ENCODE results near the gene PSD4.

PSD4 gene

DNA sequence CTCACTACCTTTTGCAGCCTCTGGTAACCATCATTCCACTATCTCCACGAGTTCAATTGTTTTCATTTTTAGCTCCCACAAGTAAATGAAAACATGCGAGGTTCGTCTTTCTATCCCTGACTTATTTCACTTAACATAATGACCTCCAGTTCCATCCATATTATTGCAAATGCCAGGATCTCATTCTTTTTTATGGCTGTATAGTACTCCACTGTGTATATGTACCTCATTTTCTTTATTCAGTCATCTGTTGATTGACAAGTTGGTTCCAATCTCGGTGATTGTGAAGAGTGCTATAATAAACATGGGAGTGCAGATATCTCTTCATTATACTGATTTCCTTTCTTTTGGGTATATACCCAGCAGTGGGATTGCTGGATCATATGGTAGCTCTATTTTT lies 29.5 kb upstream of the PSD4 start:
- DNase-seq: no peak

DNA sequence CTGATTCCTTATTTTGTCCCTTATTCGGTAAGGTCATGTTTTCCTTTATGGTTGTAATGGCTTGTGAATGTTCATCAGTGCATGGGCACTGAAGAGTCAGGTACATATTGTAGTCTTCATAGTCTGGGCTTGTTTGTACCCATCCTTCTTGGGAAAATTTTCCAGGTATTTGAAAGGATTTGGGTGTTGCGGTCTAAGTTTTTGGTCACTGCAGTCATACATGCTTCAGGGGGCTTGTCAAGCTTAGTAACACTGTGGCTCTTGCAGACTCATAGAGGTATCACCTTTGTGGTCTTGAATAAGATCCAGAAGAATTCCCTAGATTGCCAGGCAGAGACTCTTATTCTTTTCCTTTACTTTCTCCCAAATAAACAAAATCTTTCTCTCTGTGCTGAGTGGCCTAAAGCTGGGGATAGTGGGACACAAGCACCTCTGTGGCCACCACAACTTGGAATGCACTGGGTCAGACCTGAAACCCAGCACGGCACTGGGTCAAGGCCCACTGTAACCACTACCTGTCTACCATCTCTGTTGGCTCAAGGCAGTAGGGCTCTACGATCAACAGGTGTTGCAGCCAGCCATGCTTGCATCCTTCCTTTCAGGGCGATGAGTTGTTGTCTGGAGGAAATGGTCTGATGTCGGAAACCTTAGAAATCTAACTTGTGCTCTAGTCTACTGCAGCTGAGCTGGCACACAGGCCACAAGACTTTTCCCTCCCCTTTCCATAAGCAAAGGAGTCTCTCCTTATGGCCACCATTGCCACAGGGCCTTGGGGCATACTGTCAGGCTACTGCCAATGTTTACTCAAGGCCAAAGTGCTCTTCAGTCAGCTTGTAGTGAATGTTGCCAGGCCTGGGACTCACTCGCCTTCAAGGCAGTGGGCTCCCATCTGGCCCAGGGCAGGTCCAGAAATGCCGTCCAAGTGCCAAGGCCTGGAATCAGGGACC lies 24.9 kb upstream of the PSD4 start:
- DNase-seq: no peak

DNA sequence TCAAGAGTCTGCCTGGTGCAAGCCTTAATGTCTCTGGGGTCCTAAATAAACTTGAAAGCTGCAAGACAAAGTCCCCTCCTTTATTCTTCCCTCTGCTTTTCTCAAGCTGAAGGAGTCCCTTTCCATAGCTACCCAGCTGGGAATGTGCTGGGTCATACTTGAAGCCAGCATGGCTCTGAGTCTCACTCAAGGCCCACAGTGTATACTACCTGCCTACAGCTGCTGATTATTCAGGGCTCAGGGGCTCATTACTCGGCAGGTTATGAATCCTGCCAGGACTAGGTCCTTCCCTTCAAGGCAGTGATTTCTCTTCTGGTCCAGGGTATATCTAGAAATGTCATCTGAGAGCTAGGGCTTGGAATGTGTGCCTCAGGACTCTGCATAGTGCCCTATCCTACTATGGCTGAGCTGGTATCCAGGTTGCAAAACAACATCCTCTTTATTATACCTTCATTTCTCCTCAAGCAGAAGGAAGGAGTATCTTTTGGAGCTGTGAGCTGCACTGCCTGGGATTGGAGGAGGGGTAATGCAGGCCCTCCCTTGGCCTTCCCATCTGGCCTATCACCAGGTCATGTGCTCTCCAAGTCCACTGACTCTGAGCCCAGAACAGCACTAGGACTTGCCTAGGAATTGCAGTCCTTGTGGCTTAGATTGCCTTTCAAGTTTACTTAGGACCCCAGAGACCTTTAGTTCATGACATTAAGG lies 24.1 kb upstream of the PSD4 start:
- DNase-seq: no peak

DNA sequence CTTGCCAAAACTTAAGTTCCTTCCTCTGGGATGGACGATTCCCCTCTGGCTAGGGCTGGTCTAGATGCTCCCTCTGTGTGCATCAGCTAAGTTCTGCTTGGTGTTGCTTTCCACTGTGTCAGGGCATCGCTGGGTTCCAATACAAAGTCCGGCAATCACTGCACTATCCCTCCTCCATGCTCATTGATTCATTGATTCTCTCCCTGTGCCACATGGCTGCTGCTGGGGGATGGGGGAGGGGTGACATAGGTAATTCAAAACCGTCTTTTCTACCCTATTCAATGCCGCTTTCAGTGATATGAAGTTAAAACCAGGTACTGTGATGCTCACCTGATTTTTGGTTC lies 23.5 kb upstream of the PSD4 start:
- DNase-seq: no peak

DNA sequence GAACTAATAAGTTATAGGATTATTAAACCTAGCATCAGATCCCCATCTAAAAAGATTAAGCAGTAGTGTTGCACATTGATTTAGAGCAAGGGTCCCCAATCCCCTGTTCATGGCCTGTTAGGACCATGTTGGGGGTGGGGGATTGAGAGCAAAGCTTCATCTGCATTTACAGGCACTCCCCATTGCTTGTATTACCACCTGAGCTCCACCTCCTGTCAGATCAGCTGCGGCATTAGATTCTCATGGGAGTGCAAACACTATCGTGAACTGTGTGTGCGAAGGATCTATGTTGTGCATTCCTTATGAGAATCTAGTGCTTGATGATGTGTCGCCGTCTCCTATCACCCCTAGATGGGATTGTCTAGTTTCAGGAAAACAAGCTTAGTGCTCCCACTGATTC lies 18.4 kb upstream of the PSD4 start:
- no peak for DNase-seq

DNA sequence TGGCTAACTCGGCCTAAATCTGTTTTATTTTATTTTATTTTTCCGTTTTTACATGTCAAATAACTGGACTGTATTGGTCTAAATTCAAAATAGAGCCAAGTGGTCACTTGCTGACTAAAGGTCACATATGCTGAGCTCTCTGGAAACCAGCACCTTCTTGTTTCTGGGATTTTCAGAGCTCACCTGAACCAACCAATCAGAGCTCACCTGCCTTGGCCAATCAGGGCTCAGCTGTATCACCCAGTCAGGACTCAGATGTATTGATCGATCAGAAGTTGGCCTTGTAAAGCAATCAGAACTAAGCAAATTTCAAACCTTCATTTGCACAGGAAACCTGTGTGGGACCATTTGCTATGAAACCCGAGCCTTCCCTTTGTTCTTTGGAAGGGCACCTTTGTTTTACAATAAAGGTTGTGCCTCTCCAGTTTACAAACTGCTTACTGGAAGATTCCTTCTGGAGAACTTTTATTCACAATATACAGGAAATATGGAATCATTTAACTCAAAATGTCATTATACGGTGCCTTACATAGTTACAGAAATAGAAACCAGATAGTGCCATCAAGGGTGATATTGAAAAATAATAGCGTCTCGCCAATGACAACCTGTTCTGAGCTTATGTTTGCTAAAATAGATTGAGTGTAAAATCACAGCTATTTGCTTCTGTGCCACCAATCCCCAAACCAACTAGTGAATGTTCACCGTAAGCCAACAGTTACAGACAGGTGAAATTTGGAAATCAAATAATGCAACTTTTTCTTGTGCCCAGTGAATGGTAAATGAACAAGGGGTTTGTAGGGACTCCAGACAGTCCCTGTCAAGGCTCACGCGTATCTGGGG lies 17.3 kb upstream of the PSD4 start:
- DNase-seq: no peak

DNA sequence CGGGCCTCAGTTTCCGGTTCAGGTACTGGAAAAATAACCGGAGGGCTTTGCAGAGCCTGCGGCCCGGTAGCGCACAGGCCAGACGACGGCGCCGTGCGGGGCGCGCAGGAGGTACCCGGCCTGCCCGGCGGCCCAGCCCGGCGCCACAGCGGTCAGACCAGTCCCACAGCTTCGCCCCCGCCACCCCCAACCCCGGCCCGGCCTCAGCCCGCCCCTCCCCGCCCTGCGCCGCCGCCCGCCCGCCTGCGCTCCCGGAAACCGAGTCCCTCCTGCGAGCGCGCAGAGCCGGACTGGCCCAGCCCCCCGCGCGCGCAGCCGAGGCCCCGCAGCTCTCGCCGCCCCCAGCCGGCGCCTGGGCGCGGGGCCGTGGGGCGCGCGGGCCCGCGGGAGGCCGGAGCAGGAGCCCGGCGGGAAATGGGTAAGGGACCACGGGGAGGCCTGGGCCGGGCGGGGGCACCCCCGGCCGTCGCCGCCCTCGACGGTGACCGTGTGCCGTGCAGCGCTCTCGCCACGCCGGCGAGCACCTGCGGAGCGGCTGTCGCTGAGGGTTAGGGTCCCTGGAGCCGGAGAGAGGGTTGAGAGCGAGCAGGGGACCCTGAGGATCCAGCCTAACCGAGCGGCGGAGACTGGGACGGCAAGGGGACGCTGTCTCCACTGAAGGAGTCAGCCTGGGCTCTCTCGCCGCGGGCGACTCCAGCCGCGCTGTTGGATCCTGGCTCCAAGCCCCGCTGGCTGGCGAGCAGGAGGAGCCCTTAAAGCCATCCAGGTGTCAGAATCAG lies 16.5 kb upstream of the PSD4 start:
- DNase-seq: peak; percentile 89

DNA sequence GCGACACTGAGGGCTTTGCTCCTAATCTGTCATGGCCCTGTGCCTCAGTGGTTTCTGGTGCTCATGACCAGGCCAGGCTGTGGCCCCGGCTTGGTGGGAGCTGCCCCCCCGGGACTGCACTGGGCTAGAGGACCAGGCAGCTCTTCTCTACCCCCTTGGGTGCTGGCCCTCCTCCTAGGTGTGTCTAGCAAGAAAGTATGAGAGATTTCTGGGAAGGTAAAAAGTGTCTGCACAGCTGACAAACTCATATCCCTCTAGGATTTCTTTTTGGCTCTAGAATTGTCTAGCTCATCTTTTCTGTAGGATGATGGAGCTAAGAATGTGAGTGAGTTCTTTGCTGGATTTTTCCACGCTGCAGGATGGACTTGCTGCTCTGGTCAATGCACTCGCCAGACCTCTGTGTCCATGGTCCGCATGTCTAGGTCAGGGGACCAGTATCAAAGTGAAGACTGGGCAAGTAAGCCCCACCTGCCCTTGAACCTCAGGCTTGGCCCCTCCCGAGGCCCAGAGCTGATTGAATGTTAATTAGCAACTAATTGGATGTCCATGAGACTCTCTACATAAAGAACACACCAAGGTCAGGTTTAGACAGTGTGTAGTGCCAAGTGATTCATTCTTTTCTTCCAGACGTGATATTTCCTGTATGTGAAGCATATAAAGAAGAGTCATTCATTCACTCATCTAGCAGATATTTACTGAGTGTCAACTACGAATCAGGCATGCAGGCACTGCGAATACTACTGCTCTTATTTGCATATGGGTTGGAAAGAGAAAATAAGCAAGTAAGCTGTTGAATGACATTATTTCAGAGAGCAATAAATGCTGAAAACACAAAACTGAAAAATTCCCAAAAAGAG lies 15.6 kb upstream of the PSD4 start:
- DNase-seq: no peak

DNA sequence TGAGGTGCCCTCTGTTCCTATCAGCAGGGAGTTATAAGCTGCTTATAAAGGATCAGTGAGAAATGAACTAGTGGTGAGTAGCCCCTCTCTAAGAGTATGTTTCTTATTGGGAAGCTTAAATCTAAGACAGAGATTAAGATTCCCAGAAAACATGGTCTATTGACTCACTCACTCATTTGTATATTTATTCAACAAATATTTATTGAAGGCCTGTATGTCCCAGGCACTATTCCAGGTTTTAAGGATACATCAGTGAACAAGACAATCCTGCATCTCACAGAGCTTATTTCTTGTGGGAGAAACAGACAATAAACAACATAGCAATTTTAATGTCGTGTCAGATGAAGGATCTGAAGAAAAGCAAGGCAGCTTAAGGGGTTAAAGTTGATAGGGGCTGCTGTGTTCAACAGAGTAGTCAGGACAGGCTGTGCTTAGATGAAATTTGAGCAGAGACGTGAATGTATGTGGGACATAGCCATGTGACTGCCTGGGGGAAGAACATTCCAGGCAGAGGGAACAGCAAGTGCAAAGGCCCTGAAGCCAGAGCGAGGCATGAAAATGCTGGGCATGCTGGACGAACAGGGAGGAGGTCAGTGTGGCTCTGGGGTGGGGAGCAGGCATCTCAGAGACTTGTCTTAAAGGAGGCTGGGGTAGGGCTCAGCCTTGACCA lies 14.8 kb upstream of the PSD4 start:
- DNase-seq: no peak

DNA sequence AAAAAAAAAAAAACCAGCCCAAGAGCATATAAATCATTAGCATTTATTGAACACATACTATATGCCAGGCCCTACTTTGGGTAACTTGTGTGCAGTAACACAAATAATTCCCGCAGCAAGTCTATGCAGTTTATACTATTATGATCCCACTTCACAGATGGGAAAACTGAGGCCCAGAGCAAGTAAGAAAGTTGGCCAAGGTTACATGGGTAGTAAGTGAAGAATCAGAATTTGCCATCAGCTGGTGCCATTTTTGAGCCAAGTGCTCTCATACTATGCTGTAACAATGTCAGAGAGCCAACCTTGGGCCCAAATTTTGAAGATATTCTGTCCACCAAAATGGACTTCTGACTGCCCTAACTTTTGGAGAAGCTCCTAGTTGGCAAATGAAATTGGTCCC lies 13.5 kb upstream of the PSD4 start:
- DNase-seq: no peak

DNA sequence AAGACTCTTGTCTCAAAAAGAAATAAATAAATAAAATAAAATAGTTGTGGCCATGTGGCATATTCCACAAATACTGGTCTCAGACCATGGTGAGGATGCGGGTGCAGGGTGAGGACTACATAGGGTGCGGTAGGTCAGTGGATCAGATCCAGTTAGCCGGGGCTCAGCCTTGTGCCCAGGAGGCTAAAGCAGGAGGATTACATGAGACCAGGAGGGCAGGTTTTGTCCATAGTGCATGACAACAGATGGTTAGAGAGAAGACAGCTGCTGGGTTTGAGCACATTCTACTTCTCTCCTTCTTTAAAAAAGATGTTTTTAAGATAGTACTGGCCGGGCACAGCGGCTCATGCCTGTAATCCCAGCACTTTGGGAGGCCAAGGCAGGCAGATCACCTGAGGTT lies 12.8 kb upstream of the PSD4 start:
- no peak for DNase-seq

DNA sequence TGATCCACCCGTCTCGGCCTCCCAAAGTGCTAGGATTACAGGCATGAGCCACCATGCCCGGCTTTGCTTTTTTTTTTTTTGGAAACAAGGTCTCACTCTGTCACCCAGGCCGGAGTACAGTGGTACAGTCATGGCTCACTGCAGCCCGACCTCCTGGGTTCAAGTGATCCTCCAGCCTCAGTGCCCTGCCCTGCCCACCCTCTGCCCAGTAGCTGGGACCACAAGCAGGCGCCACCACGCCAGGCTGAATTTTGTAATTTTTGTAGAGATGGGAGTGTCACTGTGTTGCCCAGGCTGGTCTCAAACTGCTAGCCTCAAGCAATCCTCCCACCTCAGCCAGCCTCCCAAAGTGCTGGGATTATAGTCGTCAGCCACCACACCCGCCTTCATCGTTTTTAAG lies 11.6 kb upstream of the PSD4 start:
- no peak for DNase-seq

DNA sequence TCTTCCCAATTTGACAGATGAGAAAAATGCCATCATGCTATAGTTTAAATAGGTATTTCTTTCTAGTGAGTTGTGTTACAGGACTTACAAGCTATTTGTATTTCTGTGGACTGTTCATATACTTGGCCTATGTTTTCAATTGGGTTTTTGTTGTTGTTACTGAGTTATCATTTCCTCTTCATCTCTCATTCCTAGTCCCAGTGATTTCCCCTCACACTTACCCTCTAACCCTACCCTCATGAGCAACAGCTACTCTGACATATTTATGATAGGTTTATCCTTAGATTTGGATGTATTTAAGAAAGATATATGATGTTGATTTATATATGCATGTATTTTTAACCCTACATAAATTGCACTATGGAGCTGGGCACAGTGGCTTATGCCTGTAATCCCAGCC lies 10.9 kb upstream of the PSD4 start:
- no peak for DNase-seq

DNA sequence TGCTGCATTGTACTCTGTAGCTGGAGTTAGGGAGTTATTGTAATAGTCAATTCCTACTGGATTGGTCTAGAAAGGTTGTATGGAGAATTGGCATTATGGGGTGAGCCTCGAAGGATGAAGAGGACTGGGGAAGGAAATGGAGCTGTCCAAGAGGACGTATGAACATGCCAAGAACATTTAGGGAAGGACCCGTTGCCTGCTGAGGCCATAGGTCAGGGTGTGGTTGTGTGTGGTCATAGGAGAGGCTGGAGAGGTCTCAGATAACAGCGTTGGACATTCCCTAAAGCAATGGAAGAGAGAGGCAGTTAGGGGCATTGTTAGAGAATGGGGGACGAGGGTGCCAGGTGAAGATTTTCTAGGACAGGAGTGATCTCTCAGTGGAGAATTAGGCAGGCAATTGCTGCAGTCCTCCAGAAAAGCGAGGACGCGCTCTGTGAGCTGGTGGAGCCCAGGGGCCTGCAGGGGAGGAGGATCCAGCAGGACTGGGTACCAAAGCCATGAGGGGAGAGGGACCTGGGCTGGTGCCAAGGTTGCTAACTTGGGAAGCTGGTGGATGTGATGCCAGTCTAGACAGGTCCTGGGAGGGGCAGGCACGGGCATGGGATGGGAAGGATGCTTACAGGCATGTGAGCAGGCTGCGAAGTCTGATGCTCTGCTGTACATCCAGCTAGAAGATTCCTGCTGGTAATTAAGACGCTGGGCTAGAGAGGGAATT lies 9.4 kb upstream of the PSD4 start:
- no peak for DNase-seq

DNA sequence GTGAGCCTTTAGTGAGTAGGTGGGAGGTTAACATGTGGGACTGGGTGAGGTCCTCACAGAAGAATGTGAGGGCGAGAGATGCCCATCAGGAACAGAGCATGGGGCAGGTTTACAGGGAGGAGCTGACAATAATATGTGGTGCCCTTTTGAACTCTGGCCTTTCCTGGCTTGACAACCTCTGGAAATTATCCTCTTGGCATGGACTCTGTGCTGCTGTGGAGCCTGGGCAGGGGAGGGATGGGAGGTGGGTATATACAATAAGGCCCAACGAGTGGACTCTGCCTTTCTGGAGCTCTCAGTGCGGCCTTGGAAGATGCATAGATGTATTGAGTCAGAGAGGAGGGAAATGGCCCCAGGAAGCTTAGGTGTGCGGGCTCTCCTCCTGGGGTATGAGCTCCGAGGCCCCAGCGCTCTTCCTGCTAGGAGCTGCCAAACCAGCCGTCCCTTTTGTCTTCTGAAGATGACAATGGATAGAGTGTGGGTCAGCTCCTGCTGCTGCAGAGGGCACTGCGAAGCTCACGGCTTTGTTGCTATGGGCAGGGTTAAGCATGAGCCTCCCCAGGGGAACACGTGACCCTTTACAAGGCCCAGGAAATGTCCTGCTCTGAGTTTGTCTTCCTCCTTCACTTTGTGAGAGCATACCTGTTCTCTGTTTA lies 8.7 kb upstream of the PSD4 start:
- DNase-seq: no peak

DNA sequence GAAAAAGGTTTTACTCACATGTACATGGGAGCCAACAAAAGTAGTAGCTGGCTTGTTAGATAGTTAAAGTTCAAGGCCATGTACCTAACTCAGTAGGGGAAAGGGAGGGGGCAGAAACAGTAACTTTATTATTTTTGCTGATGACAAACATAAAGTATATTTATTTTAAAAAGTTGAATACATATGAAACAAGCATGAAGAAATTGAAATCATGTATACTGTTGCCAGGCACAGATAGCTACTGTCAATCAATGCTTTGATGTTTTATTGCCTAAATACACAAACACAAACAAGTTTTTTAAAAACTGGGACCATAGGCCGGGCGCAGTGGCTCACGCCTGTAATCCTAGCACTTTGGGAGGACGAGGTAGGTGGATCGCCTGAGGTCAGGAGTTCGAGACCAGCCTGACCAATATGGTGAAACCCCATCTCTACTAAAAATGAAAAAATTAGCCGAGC lies 7.6 kb upstream of the PSD4 start:
- no peak for DNase-seq

DNA sequence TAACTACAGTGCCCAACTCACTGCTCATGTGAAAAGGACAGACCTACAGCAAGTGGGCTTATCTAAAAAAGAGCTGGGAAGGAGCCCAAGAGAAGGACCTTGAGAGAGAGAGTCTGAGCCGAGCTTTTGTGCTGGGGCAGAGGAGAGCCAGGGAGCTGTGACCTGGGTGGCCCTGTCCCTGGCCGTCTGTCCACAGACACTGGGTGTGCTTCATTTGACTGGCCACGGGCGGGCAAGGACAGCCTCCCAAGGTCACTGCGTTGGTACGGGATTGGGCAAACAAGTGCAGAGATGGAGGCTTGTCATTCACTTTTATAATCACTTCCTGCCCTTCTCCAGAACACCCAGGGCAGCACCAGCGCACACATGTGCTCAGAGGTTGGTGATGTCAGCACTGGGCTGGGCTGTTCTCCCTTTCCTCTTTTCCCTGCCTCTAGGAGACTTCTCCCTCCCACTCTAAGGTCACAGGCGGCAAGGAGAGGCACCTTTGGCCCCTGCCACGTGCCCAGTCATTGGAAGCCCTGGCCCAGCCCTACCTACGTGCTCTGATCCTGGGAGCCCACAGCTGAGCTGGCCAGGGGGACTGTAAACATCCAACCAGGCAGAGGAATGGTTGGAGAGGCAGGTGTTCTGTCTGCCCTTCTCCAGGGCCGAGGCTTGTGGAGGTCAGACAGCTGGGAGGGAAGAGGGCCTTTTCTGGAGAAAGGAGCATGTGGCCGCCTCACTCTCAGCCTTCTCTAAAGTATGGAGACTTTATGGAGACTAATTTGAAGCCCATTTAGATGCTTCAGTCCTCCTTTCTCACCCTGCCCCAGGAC lies 6.4 kb upstream of the PSD4 start:
- no peak for DNase-seq

DNA sequence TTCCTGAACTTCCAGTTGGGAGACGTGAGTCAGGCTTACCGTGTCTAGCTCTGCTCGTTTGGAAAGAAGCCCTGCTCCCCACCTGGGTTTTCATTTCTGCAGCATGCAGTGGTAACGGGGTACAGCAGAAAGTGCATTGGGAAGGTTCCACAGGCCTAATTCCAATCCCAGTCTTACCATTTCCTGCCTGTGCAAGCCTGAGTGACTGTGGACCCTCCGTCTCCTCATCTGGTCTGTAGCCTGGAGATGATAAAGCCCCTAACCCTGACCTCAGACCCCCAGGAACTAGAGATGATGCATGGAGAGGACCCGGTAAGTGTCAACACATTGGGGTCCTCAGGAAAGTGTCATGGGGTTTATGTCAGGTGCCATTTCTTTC lies 5.8 kb upstream of the PSD4 start:
- no peak for DNase-seq

DNA sequence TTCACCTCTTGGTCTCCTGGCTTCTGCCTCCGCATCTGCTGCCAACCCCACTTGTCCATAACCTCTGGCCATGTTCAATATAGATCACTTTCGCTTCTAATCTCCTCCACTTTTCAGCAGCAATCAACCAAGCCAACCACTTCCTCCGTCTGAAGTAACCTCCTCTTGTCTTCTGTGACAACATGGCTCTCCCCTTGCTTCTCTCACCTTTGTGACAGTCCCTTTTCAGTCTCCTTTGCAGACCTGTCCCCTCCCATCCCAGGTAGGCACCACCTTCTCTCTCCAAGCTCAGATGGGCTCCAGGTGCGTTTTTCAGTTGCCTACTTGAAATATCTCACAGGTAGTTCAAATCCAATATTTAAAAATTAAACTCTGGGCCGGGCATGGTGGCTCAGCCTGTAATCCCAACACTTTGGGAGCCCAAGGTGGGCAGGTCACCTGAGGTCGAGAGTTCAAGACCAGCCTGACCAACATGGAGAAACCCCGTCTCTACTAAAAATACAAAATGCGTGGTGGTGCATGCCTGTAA lies 4.7 kb upstream of the PSD4 start:
- no peak for DNase-seq

Data from islet precursor cell (in vitro differentiated cells).